Astrocyte (in vitro differentiated cells and primary cell): ENCODE results near the gene ZSCAN10.

ENCODE experiments used
- CTCF ChIP-seq: IDR thresholded peaks from 2 replicates; pipeline ENCODE4 v1.5.1; 2011; ENCODE audit warnings: low read depth, mild to moderate bottlenecking, inconsistent platforms, low read length, moderate library complexity; ENCODE audit not compliant: insufficient read depth
- EZH2 ChIP-seq: IDR thresholded peaks from 2 replicates; pipeline ENCODE4 v1.6.1; 2012; ENCODE audit warnings: mild to moderate bottlenecking, low read length, inconsistent platforms; ENCODE audit not compliant: insufficient read depth

- TF ChIP-seq CTCF (no peak), EZH2 (no peak)
Measured at GRCh38 chr16:3134338-3135125, 35.4 kb upstream of the ZSCAN10 start, which contains the start of gene ZNF213.
